ENCODE data around the gene TAL1.

Gene TAL1

GRCh38 chr1:47229886-47230691 lies 1.9 kb downstream of the TAL1 start:
- in situ Hi-C loops (cut with MboI; ENCODE audit: low sequenced_read_pairs), result no loop called here

GRCh38 chr1:47229031-47229885 lies 2.8 kb downstream of the TAL1 start:
- in situ Hi-C loops (cut with MboI; ENCODE audit: low sequenced_read_pairs), result no loop called here

- in situ Hi-C loops (cut with MboI; ENCODE audit: low sequenced_read_pairs), result no loop called here
Observed at GRCh38 chr1:47228644-47229030, 3.4 kb downstream of the TAL1 start.

GRCh38 chr1:47227341-47228232 lies 4.4 kb downstream of the TAL1 start:
- in situ Hi-C loops (cut with MboI; ENCODE audit: low sequenced_read_pairs), result no loop called here

GRCh38 chr1:47226839-47227215 lies 5.2 kb downstream of the TAL1 start:
- in situ Hi-C loops (cut with MboI; ENCODE audit: low sequenced_read_pairs), result no loop called here

- in situ Hi-C loops (cut with MboI; ENCODE audit: low sequenced_read_pairs), result no loop called here
Observed at GRCh38 chr1:47226121-47226838, 5.7 kb downstream of the TAL1 start.

- in situ Hi-C loops (cut with MboI; ENCODE audit: low sequenced_read_pairs), result no loop called here
Observed at GRCh38 chr1:47225430-47226100, 6.5 kb downstream of the TAL1 start.

- in situ Hi-C loops (cut with MboI; ENCODE audit: low sequenced_read_pairs), result no loop called here
Observed at GRCh38 chr1:47224676-47225399, 7.2 kb downstream of the TAL1 start.

GRCh38 chr1:47223921-47224675 lies 7.9 kb downstream of the TAL1 start:
- in situ Hi-C loops (cut with MboI; ENCODE audit: low sequenced_read_pairs), result no loop called here

- in situ Hi-C loops (cut with MboI; ENCODE audit: low sequenced_read_pairs), result no loop called here
Observed at GRCh38 chr1:47223174-47223920, 8.7 kb downstream of the TAL1 start.

- in situ Hi-C loops (cut with MboI; ENCODE audit: low sequenced_read_pairs), result no loop called here
Observed at GRCh38 chr1:47222476-47222875, 9.5 kb downstream of the TAL1 start.

- in situ Hi-C loops (cut with MboI; ENCODE audit: low sequenced_read_pairs), result no loop called here
Observed at GRCh38 chr1:47219590-47220220, 12.3 kb downstream of the TAL1 start.

- in situ Hi-C loops (cut with MboI; ENCODE audit: low sequenced_read_pairs), result no loop called here
Observed at GRCh38 chr1:47219001-47219400, 13.0 kb downstream of the TAL1 start.

- in situ Hi-C loops (cut with MboI; ENCODE audit: low sequenced_read_pairs), result no loop called here
Observed at GRCh38 chr1:47216278-47217059, 15.6 kb downstream of the TAL1 start.

- in situ Hi-C loops (cut with MboI; ENCODE audit: low sequenced_read_pairs), result no loop called here
Observed at GRCh38 chr1:47215713-47216112, 16.3 kb downstream of the TAL1 start.

- in situ Hi-C loops (cut with MboI; ENCODE audit: low sequenced_read_pairs), result no loop called here
Observed at GRCh38 chr1:47214549-47214948, 17.5 kb downstream of the TAL1 start.

Measured in HL-60/S4 (cell line).